Effector memory CD8-positive, alpha-beta T cell (primary cell): ENCODE measurements around the gene OLIG1.
A peak's percentile ranks its signal among the peaks of the same experiment; 100 is the strongest.

Experiments
- ATAC-seq: fragments of 150-1000 bp; cut with Tn5 transposase; replicated peaks from 2 replicates; pipeline ENCODE4 v1.10.0; 2021; ENCODE audit warnings: mild to moderate bottlenecking, moderate library complexity
- DNase-seq, 3 experiments: peaks; one replicate each; pipeline ENCODE4 v3.0.0; 2021
- H3K27ac Mint-ChIP-seq, 2 donors: one replicate each; pipeline ENCODE4 v1.8.0; 2022; ENCODE audit warnings: mild to moderate bottlenecking in 2 of 2, mixed read lengths in 2 of 2, moderate library complexity in 2 of 2
- H3K27me3 Mint-ChIP-seq, 2 donors: one replicate each; pipeline ENCODE4 v1.8.0; 2022; ENCODE audit warnings: mixed read lengths in 2 of 2
- H3K36me3 Mint-ChIP-seq: one replicate; pipeline ENCODE4 v1.8.0; 2022; ENCODE audit warnings: mild to moderate bottlenecking, moderate library complexity, mixed read lengths; ENCODE audit not compliant: insufficient read depth
- H3K4me1 Mint-ChIP-seq, 2 donors: one replicate each; pipeline ENCODE4 v1.8.0; 2022; ENCODE audit warnings: low read depth in 2 of 2, mixed read lengths in 2 of 2
- H3K4me3 Mint-ChIP-seq, 2 donors: one replicate each; pipeline ENCODE4 v1.8.0; 2022; ENCODE audit warnings: mild to moderate bottlenecking in 2 of 2, mixed read lengths in 2 of 2, moderate library complexity in 2 of 2
- H3K9me3 Mint-ChIP-seq, 2 donors: one replicate each; pipeline ENCODE4 v1.8.0; 2022; ENCODE audit warnings: mixed read lengths in 2 of 2

OLIG1 gene

GRCh38 chr21:33075128-33075527, 5.2 kb downstream of the OLIG1 start:
- Mint-ChIP-seq H3K4me3 (no peak overlapping the region), H3K4me1 (peaks cover 15 to 24% of the 10 kb centered on the region in 2 donors), H3K27me3 (peaks cover 37 to 73% of the 10 kb centered on the region in 2 donors), H3K27ac (no peak overlapping the region), H3K36me3 (no peaks in the 10 kb centered on the region), H3K9me3 (no peaks in the 10 kb centered on the region)
- DNase-seq (no peak), ATAC-seq (no peak)

- DNase-seq, result no peak
- no peak overlapping the region for H3K4me3 Mint-ChIP-seq
- peaks cover 15 to 24% of the 10 kb centered on the region in 2 donors for H3K4me1 Mint-ChIP-seq
- H3K9me3 Mint-ChIP-seq, result no peaks in the 10 kb centered on the region
- peaks cover 42 to 79% of the 10 kb centered on the region in 2 donors for H3K27me3 Mint-ChIP-seq
- no peaks in the 10 kb centered on the region for H3K36me3 Mint-ChIP-seq
- no peak overlapping the region for H3K27ac Mint-ChIP-seq
- ATAC-seq, result no peak
Observed at GRCh38 chr21:33075596-33076195, 5.8 kb downstream of the OLIG1 start.

- Mint-ChIP-seq H3K36me3 (no peaks in the 10 kb centered on the region), H3K27ac (no peak overlapping the region), H3K4me1 (peaks cover 11 to 18% of the 10 kb centered on the region in 2 donors), H3K27me3 (peaks cover 36 to 73% of the 10 kb centered on the region in 2 donors), H3K4me3 (no peak overlapping the region), H3K9me3 (no peaks in the 10 kb centered on the region)
- ATAC-seq, result no peak
- no peak for DNase-seq
Observed at GRCh38 chr21:33076600-33077329, 6.8 kb downstream of the OLIG1 start.

GRCh38 chr21:33078907-33079582, 9.1 kb downstream of the OLIG1 start:
- Mint-ChIP-seq H3K27ac (peak overlapping the region; percentile 67 to 75), H3K27me3 (peaks cover 19 to 56% of the 10 kb centered on the region in 2 donors), H3K4me1 (peaks cover 11 to 14% of the 10 kb centered on the region in 2 donors), H3K4me3 (no peak overlapping the region), H3K9me3 (no peaks in the 10 kb centered on the region), H3K36me3 (no peaks in the 10 kb centered on the region)
- ATAC-seq, result peak; percentile 96
- DNase-seq, result peak; percentile 24 to 27 (median 26)

GRCh38 chr21:33080376-33080775, 10.4 kb downstream of the OLIG1 start:
- no peak overlapping the region for H3K4me3 Mint-ChIP-seq
- H3K36me3 Mint-ChIP-seq, result no peaks in the 10 kb centered on the region
- no peak overlapping the region for H3K27ac Mint-ChIP-seq
- ATAC-seq (no peak), DNase-seq (no peak)
- H3K27me3 Mint-ChIP-seq, result peaks cover 17 to 45% of the 10 kb centered on the region in 2 donors
- peaks cover 11 to 14% of the 10 kb centered on the region in 2 donors for H3K4me1 Mint-ChIP-seq
- H3K9me3 Mint-ChIP-seq, result no peaks in the 10 kb centered on the region

GRCh38 chr21:33080776-33081175, 10.8 kb downstream of the OLIG1 start:
- H3K4me3 Mint-ChIP-seq, result no peak overlapping the region
- ATAC-seq (no peak), DNase-seq (no peak)
- H3K27me3 Mint-ChIP-seq, result peaks cover 13 to 45% of the 10 kb centered on the region in 2 donors
- peaks cover 11 to 14% of the 10 kb centered on the region in 2 donors for H3K4me1 Mint-ChIP-seq
- no peak overlapping the region for H3K27ac Mint-ChIP-seq
- no peaks in the 10 kb centered on the region for H3K9me3 Mint-ChIP-seq
- no peaks in the 10 kb centered on the region for H3K36me3 Mint-ChIP-seq

- H3K9me3 Mint-ChIP-seq, result no peaks in the 10 kb centered on the region
- no peaks in the 10 kb centered on the region for H3K36me3 Mint-ChIP-seq
- ATAC-seq, result no peak
- H3K4me3 Mint-ChIP-seq, result no peak overlapping the region
- no peaks in the 10 kb centered on the region for H3K4me1 Mint-ChIP-seq
- peaks cover 25 to 44% of the 10 kb centered on the region in 2 donors for H3K27me3 Mint-ChIP-seq
- no peak overlapping the region for H3K27ac Mint-ChIP-seq
- DNase-seq, result no peak
Observed at GRCh38 chr21:33088384-33088783, 18.4 kb downstream of the OLIG1 start.

GRCh38 chr21:33089395-33090119, 19.6 kb downstream of the OLIG1 start:
- no peaks in the 10 kb centered on the region for H3K4me1 Mint-ChIP-seq
- no peaks in the 10 kb centered on the region for H3K36me3 Mint-ChIP-seq
- H3K4me3 Mint-ChIP-seq, result no peak overlapping the region
- H3K27ac Mint-ChIP-seq, result no peak overlapping the region
- no peaks in the 10 kb centered on the region for H3K9me3 Mint-ChIP-seq
- peaks cover 22 to 44% of the 10 kb centered on the region in 2 donors for H3K27me3 Mint-ChIP-seq
- no peak for DNase-seq
- ATAC-seq, result no peak

GRCh38 chr21:33096426-33096825, 26.5 kb downstream of the OLIG1 start:
- Mint-ChIP-seq H3K27me3 (peaks cover 20 to 50% of the 10 kb centered on the region in 2 donors), H3K27ac (peak overlapping the region in 1 of 2 donors; percentile 51), H3K4me3 (no peak overlapping the region), H3K9me3 (no peaks in the 10 kb centered on the region), H3K4me1 (peaks cover 0 to under 1% of the 10 kb centered on the region in 2 donors), H3K36me3 (peaks cover 2% of the 10 kb centered on the region)
- no peak for DNase-seq
- ATAC-seq, result no peak

GRCh38 chr21:33099131-33099530, 29.2 kb downstream of the OLIG1 start:
- Mint-ChIP-seq H3K27ac (no peak overlapping the region), H3K27me3 (peaks cover 17 to 61% of the 10 kb centered on the region in 2 donors), H3K36me3 (peaks cover 2% of the 10 kb centered on the region), H3K4me3 (no peak overlapping the region), H3K4me1 (peaks cover 0 to 2% of the 10 kb centered on the region in 2 donors), H3K9me3 (no peaks in the 10 kb centered on the region)
- no peak for DNase-seq
- ATAC-seq, result no peak

GRCh38 chr21:33101300-33101911, 31.5 kb downstream of the OLIG1 start:
- Mint-ChIP-seq H3K27me3 (peaks cover 38 to 78% of the 10 kb centered on the region in 2 donors), H3K4me3 (no peak overlapping the region), H3K27ac (no peak overlapping the region), H3K4me1 (peaks cover 0 to 2% of the 10 kb centered on the region in 2 donors), H3K36me3 (peaks cover 2% of the 10 kb centered on the region), H3K9me3 (no peaks in the 10 kb centered on the region)
- DNase-seq, result no peak
- no peak for ATAC-seq

GRCh38 chr21:33105088-33105487, 35.1 kb downstream of the OLIG1 start:
- H3K9me3 Mint-ChIP-seq, result no peaks in the 10 kb centered on the region
- H3K27ac Mint-ChIP-seq, result no peak overlapping the region
- peaks cover 63 to 81% of the 10 kb centered on the region in 2 donors for H3K27me3 Mint-ChIP-seq
- no peaks in the 10 kb centered on the region for H3K36me3 Mint-ChIP-seq
- ATAC-seq, result no peak
- DNase-seq, result no peak
- H3K4me1 Mint-ChIP-seq, result peaks cover 5 to 6% of the 10 kb centered on the region in 2 donors
- no peak overlapping the region for H3K4me3 Mint-ChIP-seq

GRCh38 chr21:33108228-33108627, 38.3 kb downstream of the OLIG1 start:
- DNase-seq (no peak), ATAC-seq (no peak)
- peaks cover 5 to 6% of the 10 kb centered on the region in 2 donors for H3K4me1 Mint-ChIP-seq
- H3K4me3 Mint-ChIP-seq, result no peak overlapping the region
- no peaks in the 10 kb centered on the region for H3K9me3 Mint-ChIP-seq
- H3K27me3 Mint-ChIP-seq, result peaks cover 82 to 89% of the 10 kb centered on the region in 2 donors
- no peak overlapping the region for H3K27ac Mint-ChIP-seq
- H3K36me3 Mint-ChIP-seq, result no peaks in the 10 kb centered on the region
